H1 (cell line): Measurements from ENCODE around the gene BATF3. TPM values are rescaled to one million over a fixed set of nuclear protein-coding genes. Genes with fewer than 3 reads are reported as not detected.

Source experiments
- BACH1 ChIP-seq: IDR thresholded peaks from 2 replicates; pipeline ENCODE4 v1.6.1; 2012; ENCODE audit warnings: low read length, improper control_type of control experiment
- CBX5 ChIP-seq: fragments of 300-800, 300-1000 bp; sonication (generic); IDR thresholded peaks from 2 replicates; pipeline ENCODE4 v1.7.1; 2016; ENCODE audit warnings: antibody characterized with exemption, low read length, low read depth
- CHD2 ChIP-seq: IDR thresholded peaks from 2 replicates; pipeline ENCODE4 v1.6.1; 2012; ENCODE audit warnings: low read length, improper control_type of control experiment
- EGR1 ChIP-seq: IDR thresholded peaks from 2 replicates; pipeline ENCODE4 v1.6.1; 2011; ENCODE audit warnings: low read depth, low read length, borderline replicate concordance
- EZH2 ChIP-seq: fragments of 200-600 bp; sonication (generic); IDR thresholded peaks from 2 replicates; pipeline ENCODE4 v1.7.1; 2012; ENCODE audit warnings: low read depth, mild to moderate bottlenecking, moderate library complexity, low read length, inconsistent platforms; ENCODE audit not compliant: severe bottlenecking
- FOSL1 ChIP-seq: IDR thresholded peaks from 2 replicates; pipeline ENCODE4 v1.6.1; 2011; ENCODE audit warnings: mild to moderate bottlenecking, low read depth, low read length, moderate library complexity; ENCODE audit not compliant: insufficient read depth
- GTF2F1 ChIP-seq: IDR thresholded peaks from 2 replicates; pipeline ENCODE4 v1.6.1; 2012; ENCODE audit warnings: low read depth, low read length, improper control_type of control experiment, borderline replicate concordance
- MAFK ChIP-seq: IDR thresholded peaks from 2 replicates; pipeline ENCODE4 v1.6.1; 2012; ENCODE audit warnings: low read depth, mild to moderate bottlenecking, improper control_type of control experiment, low read length
- SIRT6 ChIP-seq: IDR thresholded peaks from one replicate; pipeline ENCODE4 v1.7.1; 2012; ENCODE audit warnings: low read length, inconsistent platforms
- polyA plus RNA-seq, 7 experiments: library from polyadenylated mRNA; depleted of rRNA in 3 of 7; stranded (reverse) in 5 of 7; unstranded in 2 of 7; fragments of >200 nt in 5 of 7; fragments of 200-250 nt in 2 of 7; gene quantifications; 1 replicate in 5 of 7; 2 replicates in 1 of 7; 4 replicates in 1 of 7; pipeline versions ENCODE4 v1.2.1 to v1.2.3, GENCODE V29; 2011 to 2013; ENCODE audit warnings: missing spikeins in 2 of 7, mixed read lengths in 2 of 7
- total RNA-seq: library from RNA; stranded (reverse); fragmentation: NEBNext Ultra II Directional; extraction: Animal tissue kit (Norgen Biotek cat#: 25700); gene quantifications from 2 replicates; pipeline ENCODE4 v1.2.1, GENCODE V29; 2021
- TF ChIP-seq, protein P1 (sequence below): IDR thresholded peaks from 2 replicates; pipeline ENCODE4 v1.6.1; 2011; ENCODE audit warnings: low read length, improper control_type of control experiment
- TF ChIP-seq, protein P2 (sequence below): IDR thresholded peaks from 2 replicates; pipeline ENCODE4 v1.6.1; 2011; ENCODE audit warnings: low read depth, mild to moderate bottlenecking, low read length; ENCODE audit not compliant: insufficient read depth
- TF ChIP-seq, protein P3 (sequence below): IDR thresholded peaks from 2 replicates; pipeline ENCODE4 v1.6.1; 2012; ENCODE audit warnings: inconsistent platforms

BATF3 gene
- total and polyA plus RNA-seq, 2 of the 8 experiments (the other 6 are each of a cell fraction or from before 2014, with no cell fraction given): 6.3 TPM

DNA sequence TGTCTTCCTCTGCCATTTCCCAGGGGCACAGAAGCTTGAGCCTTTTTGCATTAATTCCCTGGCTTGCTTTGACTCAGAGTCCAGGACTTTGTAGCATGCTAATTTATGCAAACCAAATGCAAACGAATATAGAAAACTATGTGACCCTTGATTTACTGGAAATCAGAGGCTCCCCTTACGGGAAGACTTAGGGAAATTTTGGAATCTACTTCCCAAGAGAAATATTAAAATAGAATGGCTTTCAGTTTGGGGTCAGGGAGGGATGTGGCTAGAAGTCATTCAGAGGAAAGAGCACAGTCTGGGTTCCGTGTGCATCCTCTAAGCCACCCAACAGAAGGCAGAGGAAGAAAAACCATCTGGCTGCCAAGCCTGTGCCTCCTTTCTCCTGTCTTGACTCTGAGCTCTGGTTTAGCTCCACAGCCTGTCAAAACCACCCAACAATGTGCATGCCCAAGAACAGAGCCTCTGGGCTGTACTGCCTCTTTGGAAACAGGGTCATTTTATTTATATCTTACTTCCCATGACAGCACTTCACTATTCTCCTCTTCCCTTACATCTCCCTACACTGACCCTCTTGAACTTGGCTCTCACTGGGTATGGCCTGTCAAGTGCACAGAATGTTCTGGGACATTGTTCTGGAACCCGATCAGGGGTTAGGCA is 61.0 kb downstream of the BATF3 start (continued):
- TF ChIP-seq, protein P1, sequence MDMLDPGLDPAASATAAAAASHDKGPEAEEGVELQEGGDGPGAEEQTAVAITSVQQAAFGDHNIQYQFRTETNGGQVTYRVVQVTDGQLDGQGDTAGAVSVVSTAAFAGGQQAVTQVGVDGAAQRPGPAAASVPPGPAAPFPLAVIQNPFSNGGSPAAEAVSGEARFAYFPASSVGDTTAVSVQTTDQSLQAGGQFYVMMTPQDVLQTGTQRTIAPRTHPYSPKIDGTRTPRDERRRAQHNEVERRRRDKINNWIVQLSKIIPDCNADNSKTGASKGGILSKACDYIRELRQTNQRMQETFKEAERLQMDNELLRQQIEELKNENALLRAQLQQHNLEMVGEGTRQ: no peak
- TF ChIP-seq, protein P2, sequence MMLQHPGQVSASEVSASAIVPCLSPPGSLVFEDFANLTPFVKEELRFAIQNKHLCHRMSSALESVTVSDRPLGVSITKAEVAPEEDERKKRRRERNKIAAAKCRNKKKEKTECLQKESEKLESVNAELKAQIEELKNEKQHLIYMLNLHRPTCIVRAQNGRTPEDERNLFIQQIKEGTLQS: no peak
- TF ChIP-seq SIRT6 (no peak), FOSL1 (no peak), EGR1 (no peak), BACH1 (no peak), GTF2F1 (no peak), EZH2 (no peak), CHD2 (no peak), CBX5 (no peak), MAFK (no peak)
- TF ChIP-seq, protein P3, sequence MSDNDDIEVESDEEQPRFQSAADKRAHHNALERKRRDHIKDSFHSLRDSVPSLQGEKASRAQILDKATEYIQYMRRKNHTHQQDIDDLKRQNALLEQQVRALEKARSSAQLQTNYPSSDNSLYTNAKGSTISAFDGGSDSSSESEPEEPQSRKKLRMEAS: no peak
